H1 (cell line): Measurements from ENCODE around the gene CALML4. TPM values are rescaled to one million over a fixed set of nuclear protein-coding genes. Genes with fewer than 3 reads are reported as not detected.

Experiments used
- CTCF ChIA-PET: fragments of 300-600 bp; sonication (Branson Sonifier 250); formaldehyde crosslinking; loops from one replicate; lab custom pipeline; 2021; ENCODE audit not compliant: partially characterized antibody; lab: Charles Lee
- POLR2A ChIA-PET: fragments of 300-600 bp; sonication (Branson Sonifier 250); formaldehyde crosslinking; loops from one replicate; lab custom pipeline; 2021; ENCODE audit warnings: inconsistent platforms; ENCODE audit not compliant: partially characterized antibody; lab: Charles Lee
- DNase-seq, 2 experiments: peaks; one replicate each; pipeline versions ENCODE4 v3.0.0 to v3.0.0-alpha.2; 2010 to 2022; ENCODE audit warnings: low spot score in 2 of 2, low read depth in 1 of 2, mixed read lengths in 1 of 2
- FAIRE-seq: peaks from 2 replicates; lab custom pipeline; 2011; peaks lifted over from hg19 to GRCh38; lab: Jason Lieb, UNC
- H2AFZ ChIP-seq: 2 replicates; pipeline ENCODE4 v1.8.1; 2012; ENCODE audit warnings: low read length, inconsistent platforms
- H2AK5ac ChIP-seq: 2 replicates; pipeline ENCODE4 v1.6.1; 2013; ENCODE audit warnings: low read depth, low read length
- H2BK120ac ChIP-seq: replicated peaks from 2 replicates; pipeline ENCODE3; 2013; ENCODE audit warnings: low read depth, low read length, inconsistent platforms
- H2BK12ac ChIP-seq: 2 replicates; pipeline ENCODE4 v1.6.1; 2013; ENCODE audit warnings: low read depth, low read length
- H2BK15ac ChIP-seq: 2 replicates; pipeline ENCODE4 v1.6.1; 2013; ENCODE audit warnings: low read length
- H2BK20ac ChIP-seq: 2 replicates; pipeline ENCODE4 v1.6.1; 2013; ENCODE audit warnings: low read length
- H2BK5ac ChIP-seq: 2 replicates; pipeline ENCODE4 v1.6.1; 2013; ENCODE audit warnings: low read depth, low read length
- H3K14ac ChIP-seq: 2 replicates; pipeline ENCODE4 v1.6.1; 2013; ENCODE audit warnings: inconsistent platforms; ENCODE audit not compliant: insufficient read length
- H3K18ac ChIP-seq: 2 replicates; pipeline ENCODE4 v1.6.1; 2013; ENCODE audit warnings: low read length; ENCODE audit errors: extremely low read depth
- H3K23ac ChIP-seq: 2 replicates; pipeline ENCODE4 v1.6.1; 2013; ENCODE audit warnings: inconsistent platforms; ENCODE audit not compliant: insufficient read length
- H3K23me2 ChIP-seq: 2 replicates; pipeline ENCODE4 v1.6.1; 2013; ENCODE audit warnings: low read depth, low read length
- H3K27ac ChIP-seq: 2 replicates; pipeline ENCODE4 v1.6.1; 2011; ENCODE audit warnings: low read depth, low read length, inconsistent platforms
- H3K27me3 ChIP-seq, 4 experiments: replicated peaks in 1 of 4; 1 replicate in 1 of 4; 2 replicates in 3 of 4; pipeline versions ENCODE4 v1.6.1 to v1.8.1; 2011 to 2013; ENCODE audit warnings: low read length in 3 of 4, mild to moderate bottlenecking in 3 of 4, inconsistent platforms in 2 of 4, mixed read lengths in 2 of 4, moderate library complexity in 1 of 4; ENCODE audit not compliant: control insufficient read depth in 3 of 4, insufficient read depth in 3 of 4; ENCODE audit errors: extremely low read depth in 1 of 4
- H3K36me3 ChIP-seq, 4 experiments: 2 replicates each; pipeline versions ENCODE4 v1.6.1 to v1.8.1; 2011 to 2013; ENCODE audit warnings: mild to moderate bottlenecking in 4 of 4, low read length in 3 of 4, moderate library complexity in 2 of 4, control low read depth in 1 of 4, inconsistent platforms in 1 of 4; ENCODE audit not compliant: insufficient read depth in 4 of 4, control insufficient read depth in 2 of 4
- H3K4ac ChIP-seq: replicated peaks from 2 replicates; pipeline ENCODE3; 2013; ENCODE audit warnings: low read length, low read depth, mixed read lengths, inconsistent platforms; ENCODE audit not compliant: insufficient read length
- H3K4me1 ChIP-seq, 4 experiments: replicated peaks in 1 of 4; 1 replicate in 1 of 4; 2 replicates in 3 of 4; pipeline versions ENCODE4 v1.6.1 to v1.8.1; 2011 to 2013; ENCODE audit warnings: low read length in 3 of 4, inconsistent platforms in 2 of 4, mixed read lengths in 1 of 4; ENCODE audit not compliant: insufficient read depth in 4 of 4, control insufficient read depth in 3 of 4
- H3K4me2 ChIP-seq, 2 experiments: 2 replicates each; pipeline versions ENCODE4 v1.6.1 to v1.8.1; 2011 to 2013; ENCODE audit warnings: low read depth in 2 of 2, low read length in 2 of 2, control low read depth in 1 of 2, inconsistent platforms in 1 of 2, mild to moderate bottlenecking in 1 of 2; ENCODE audit not compliant: insufficient read depth in 1 of 2
- H3K4me3 ChIP-seq, 4 experiments: fragments of 200-600, 300-600 bp in 1 of 4; sonication (generic), shearing (Covaris generic), sonication (Bioruptor Twin) in 1 of 4; 2 replicates each; pipeline versions ENCODE4 v1.5.1 to v1.8.1; 2011 to 2016; ENCODE audit warnings: low read length in 4 of 4, low read depth in 3 of 4, control low read depth in 2 of 4, inconsistent platforms in 2 of 4, mild to moderate bottlenecking in 2 of 4, mixed read lengths in 1 of 4, moderate library complexity in 1 of 4; ENCODE audit not compliant: insufficient read depth in 2 of 4; ENCODE audit errors: extremely low read depth in 1 of 4
- H3K56ac ChIP-seq: replicated peaks from 2 replicates; pipeline ENCODE3; 2013; ENCODE audit warnings: low read depth, mild to moderate bottlenecking, mixed read lengths, low read length, inconsistent platforms; ENCODE audit not compliant: insufficient read length
- H3K79me1 ChIP-seq: 2 replicates; pipeline ENCODE4 v1.6.1; 2013; ENCODE audit warnings: low read depth, low read length, control low read depth
- H3K79me2 ChIP-seq, 2 experiments: 2 replicates each; pipeline versions ENCODE4 v1.6.1 to v1.8.1; 2012 to 2013; ENCODE audit warnings: low read length in 2 of 2, mild to moderate bottlenecking in 2 of 2, inconsistent platforms in 1 of 2; ENCODE audit not compliant: insufficient read depth in 2 of 2, control insufficient read depth in 1 of 2
- H3K9ac ChIP-seq, 4 experiments: replicated peaks in 1 of 4; 1 replicate in 1 of 4; 2 replicates in 3 of 4; pipeline versions ENCODE4 v1.6.1 to v1.8.1; 2011 to 2013; ENCODE audit warnings: low read depth in 3 of 4, low read length in 3 of 4, control low read depth in 2 of 4, mild to moderate bottlenecking in 2 of 4, moderate library complexity in 2 of 4, inconsistent platforms in 1 of 4; ENCODE audit errors: extremely low read depth in 1 of 4
- H3K9me3 ChIP-seq, 2 experiments: 2 replicates each; pipeline versions ENCODE4 v1.6.1 to v1.8.1; 2012 to 2013; ENCODE audit warnings: mild to moderate bottlenecking in 2 of 2, moderate library complexity in 2 of 2, control low read depth in 1 of 2, inconsistent platforms in 1 of 2, low read depth in 1 of 2, low read length in 1 of 2, mixed read lengths in 1 of 2; ENCODE audit not compliant: insufficient read depth in 2 of 2
- H4K20me1 ChIP-seq, 2 experiments: replicated peaks in 1 of 2; 2 replicates each; pipeline versions ENCODE3 to v1.8.1; 2011 to 2013; ENCODE audit warnings: inconsistent platforms in 2 of 2, low read length in 2 of 2, mild to moderate bottlenecking in 1 of 2; ENCODE audit not compliant: insufficient read depth in 2 of 2, control insufficient read depth in 1 of 2
- H4K5ac ChIP-seq: 2 replicates; pipeline ENCODE4 v1.6.1; 2013; ENCODE audit warnings: low read length, low read depth, mixed read lengths, inconsistent platforms; ENCODE audit not compliant: insufficient read length
- H4K8ac ChIP-seq: 2 replicates; pipeline ENCODE4 v1.8.0; 2013; ENCODE audit warnings: mild to moderate bottlenecking, moderate library complexity, low read length, inconsistent platforms; ENCODE audit not compliant: insufficient read depth; ENCODE audit errors: extremely low read depth
- H4K91ac ChIP-seq: replicated peaks from 2 replicates; pipeline ENCODE3; 2013; ENCODE audit warnings: low read length, mixed read lengths, inconsistent platforms; ENCODE audit not compliant: insufficient read length
- BCL11A ChIP-seq, 2 experiments: IDR thresholded peaks; one replicate each; pipeline ENCODE4 v1.6.1; 2011; ENCODE audit warnings: low read depth in 2 of 2, low read length in 2 of 2, mild to moderate bottlenecking in 2 of 2
- CHD1 ChIP-seq: IDR thresholded peaks from 2 replicates; pipeline ENCODE4 v1.6.1; 2012; ENCODE audit warnings: low read depth, low read length, improper control_type of control experiment
- CREB1 ChIP-seq: IDR thresholded peaks from 2 replicates; pipeline ENCODE4 v1.6.1; 2012; ENCODE audit warnings: inconsistent platforms
- EGR1 ChIP-seq: IDR thresholded peaks from 2 replicates; pipeline ENCODE4 v1.6.1; 2011; ENCODE audit warnings: low read depth, low read length, borderline replicate concordance
- HDAC6 ChIP-seq: IDR thresholded peaks from one replicate; pipeline ENCODE4 v1.7.1; 2012; ENCODE audit warnings: low read depth, mild to moderate bottlenecking, inconsistent platforms, low read length, moderate library complexity
- JUND ChIP-seq: IDR thresholded peaks from 2 replicates; pipeline ENCODE4 v1.6.1; 2011; ENCODE audit warnings: mild to moderate bottlenecking, improper control_type of control experiment, low read length
- KDM1A ChIP-seq: fragments of 200-600, 300-600 bp; sonication (generic); IDR thresholded peaks from 2 replicates; pipeline ENCODE4 v1.7.1; 2016; ENCODE audit warnings: mild to moderate bottlenecking, low read length, borderline replicate concordance
- KDM4A ChIP-seq: IDR thresholded peaks from one replicate; pipeline ENCODE4 v1.7.1; 2012; ENCODE audit warnings: low read depth, mild to moderate bottlenecking, moderate library complexity, low read length, inconsistent platforms; ENCODE audit not compliant: severe bottlenecking
- KDM5A ChIP-seq: fragments of 200-600 bp; IDR thresholded peaks from 2 replicates; pipeline ENCODE4 v1.7.1; 2012; ENCODE audit warnings: mild to moderate bottlenecking, low read length, inconsistent platforms, mixed read lengths
- MAX ChIP-seq: IDR thresholded peaks from 2 replicates; pipeline ENCODE4 v1.6.1; 2012; ENCODE audit warnings: inconsistent platforms
- NRF1 ChIP-seq: IDR thresholded peaks from 2 replicates; pipeline ENCODE4 v1.6.1; 2011; ENCODE audit warnings: mild to moderate bottlenecking, low read depth, low read length, improper control_type of control experiment
- POLR2AphosphoS5 ChIP-seq: IDR thresholded peaks from 2 replicates; pipeline ENCODE4 v1.6.1; 2011; ENCODE audit warnings: low read depth, low read length
- SP2 ChIP-seq: IDR thresholded peaks from 2 replicates; pipeline ENCODE4 v1.6.1; 2012; ENCODE audit warnings: mild to moderate bottlenecking, low read length, inconsistent platforms
- SP4 ChIP-seq: IDR thresholded peaks from 2 replicates; pipeline ENCODE4 v1.6.1; 2012; ENCODE audit warnings: low read length, inconsistent platforms
- TCF12 ChIP-seq: IDR thresholded peaks from 2 replicates; pipeline ENCODE4 v1.6.1; 2011; ENCODE audit warnings: low read depth, mild to moderate bottlenecking, low read length
- YY1 ChIP-seq: IDR thresholded peaks from 2 replicates; pipeline ENCODE4 v1.6.1; 2011; ENCODE audit warnings: low read depth, mild to moderate bottlenecking, low read length
- polyA plus RNA-seq, 7 experiments: library from polyadenylated mRNA; depleted of rRNA in 3 of 7; stranded (reverse) in 5 of 7; unstranded in 2 of 7; fragments of >200 nt in 5 of 7; fragments of 200-250 nt in 2 of 7; gene quantifications; 1 replicate in 5 of 7; 2 replicates in 1 of 7; 4 replicates in 1 of 7; pipeline versions ENCODE4 v1.2.1 to v1.2.3, GENCODE V29; 2011 to 2013; ENCODE audit warnings: missing spikeins in 2 of 7, mixed read lengths in 2 of 7
- total RNA-seq: library from RNA; stranded (reverse); fragmentation: NEBNext Ultra II Directional; extraction: Animal tissue kit (Norgen Biotek cat#: 25700); gene quantifications from 2 replicates; pipeline ENCODE4 v1.2.1, GENCODE V29; 2021

Gene CALML4
- total and polyA plus RNA-seq, 2 of the 8 experiments (the other 6 are each of a cell fraction or from before 2014, with no cell fraction given): 3.8 to 12.5 TPM

GRCh38 chr15:68239025-68239424, 33.9 kb upstream of the CALML4 start:
- Histone ChIP-seq H3K18ac (no peak overlapping the region), H2BK5ac (no peak overlapping the region), H3K56ac (no peak overlapping the region), H3K36me3 (no peaks in the 10 kb centered on the region), H2AFZ (no peak overlapping the region), H2BK20ac (no peak overlapping the region), H3K14ac (no peak overlapping the region), H3K4me3 (no peak overlapping the region), H4K8ac (no peak overlapping the region), H2BK15ac (no peak overlapping the region), H3K79me1 (no peaks in the 10 kb centered on the region)
- no peak for FAIRE-seq
- CTCF ChIA-PET: no interaction called here
- POLR2A ChIA-PET: no interaction called here
- DNase-seq: no peak
- no peak for TF ChIP-seq MAX
- TF ChIP-seq CREB1: no peak
- TF ChIP-seq KDM4A: no peak
- no peak for TF ChIP-seq TCF12
- no peak for TF ChIP-seq POLR2AphosphoS5
- no peak for TF ChIP-seq SP2
- TF ChIP-seq KDM1A: no peak
- no peak for TF ChIP-seq HDAC6
- no peak for TF ChIP-seq YY1
- TF ChIP-seq BCL11A (IDR thresholded peaks at IDR 0.05; ENCODE audit: low read depth in 2 of 2, low read length in 2 of 2): no peak
- no peak for TF ChIP-seq EGR1
- TF ChIP-seq SP4: no peak
- no peak for TF ChIP-seq NRF1
- TF ChIP-seq JUND: no peak
- no peak for TF ChIP-seq KDM5A
- no peak for TF ChIP-seq CHD1
- TF ChIP-seq, all 59 proteins: peak for 0
- peaks cover 0 to 1% of the 10 kb centered on the region in 2 experiments; a peak in 1 of 4 replicates for H3K9me3 ChIP-seq
- no peak overlapping the region for H2BK12ac ChIP-seq
- no peak overlapping the region for H3K27ac ChIP-seq
- no peak overlapping the region for H3K9ac ChIP-seq
- no peak overlapping the region for H3K23ac ChIP-seq
- H3K4me2 ChIP-seq: no peak overlapping the region
- H3K27me3 ChIP-seq: no peaks in the 10 kb centered on the region
- no peaks in the 10 kb centered on the region for H3K79me2 ChIP-seq
- no peak overlapping the region for H2AK5ac ChIP-seq
- H4K91ac ChIP-seq: no peak overlapping the region
- H4K5ac ChIP-seq: no peak overlapping the region
- no peaks in the 10 kb centered on the region for H3K23me2 ChIP-seq
- H3K4me1 ChIP-seq: peaks cover 0 to 5% (median 0%) of the 10 kb centered on the region in 4 experiments; a peak in 1 of 7 replicates
- no peaks in the 10 kb centered on the region for H4K20me1 ChIP-seq
- H2BK120ac ChIP-seq: no peak overlapping the region
- H3K4ac ChIP-seq: no peak overlapping the region
